SK-N-SH (cell line): Measurements from ENCODE around the gene TMEM244.

Source experiments
- CHD2 ChIP-seq: fragments of 150-350 bp; IDR thresholded peaks from 2 replicates; pipeline ENCODE4 v1.6.1; 2018; ENCODE audit warnings: low read length; ENCODE audit not compliant: partially characterized antibody
- CTCF ChIP-seq: fragments of 200-600 bp; sonication (generic); IDR thresholded peaks from 2 replicates; pipeline ENCODE4 v1.6.1; 2017; ENCODE audit warnings: antibody characterized with exemption, mild to moderate bottlenecking, moderate library complexity
- ELF1 ChIP-seq: IDR thresholded peaks from 2 replicates; pipeline ENCODE4 v1.4.0; 2012
- EP300 ChIP-seq, 2 experiments: IDR thresholded peaks; 2 replicates each; pipeline versions ENCODE4 v1.4.0 to v1.6.1; 2012; ENCODE audit warnings: borderline replicate concordance in 1 of 2, low read depth in 1 of 2, low read length in 1 of 2
- FOXM1 ChIP-seq: IDR thresholded peaks from 2 replicates; pipeline ENCODE4 v1.4.0; 2012; ENCODE audit warnings: low read depth, mild to moderate bottlenecking
- GABPA ChIP-seq: IDR thresholded peaks from 2 replicates; pipeline ENCODE4 v1.4.0; 2012; ENCODE audit warnings: low read depth, mild to moderate bottlenecking
- JUND ChIP-seq: IDR thresholded peaks from 2 replicates; pipeline ENCODE4 v1.4.0; 2012
- NFIC ChIP-seq: IDR thresholded peaks from 2 replicates; pipeline ENCODE4 v1.4.0; 2012; ENCODE audit warnings: borderline replicate concordance
- PBX3 ChIP-seq: IDR thresholded peaks from 2 replicates; pipeline ENCODE4; 2012
- RAD21 ChIP-seq: IDR thresholded peaks from 2 replicates; pipeline ENCODE4 v1.6.1; 2012; ENCODE audit warnings: mild to moderate bottlenecking, low read length
- REST ChIP-seq: IDR thresholded peaks from 2 replicates; pipeline ENCODE4 v1.6.1; 2012; ENCODE audit warnings: mild to moderate bottlenecking, low read depth, low read length, moderate library complexity
- RXRA ChIP-seq: IDR thresholded peaks from 2 replicates; pipeline ENCODE4 v1.4.0; 2012; ENCODE audit warnings: low read depth, mild to moderate bottlenecking, borderline replicate concordance
- USF2 ChIP-seq: fragments of 150-350 bp; IDR thresholded peaks from 2 replicates; pipeline ENCODE4 v1.6.1; 2017; ENCODE audit warnings: antibody characterized with exemption, low read length, low read depth, borderline replicate concordance

- TF ChIP-seq PBX3, result no peak
- TF ChIP-seq CTCF, result no peak
- TF ChIP-seq GABPA, result no peak
- no peak for TF ChIP-seq EP300 (IDR thresholded peaks at IDR 0.05; ENCODE audit: borderline replicate concordance in 1 of 2, low read depth in 1 of 2, low read length in 1 of 2)
- TF ChIP-seq FOXM1, result no peak
- TF ChIP-seq RAD21, result no peak
- no peak for TF ChIP-seq ELF1
- TF ChIP-seq CHD2, result no peak
- no peak for TF ChIP-seq JUND
- TF ChIP-seq REST, result no peak
- no peak for TF ChIP-seq USF2
- no peak for TF ChIP-seq RXRA
- TF ChIP-seq NFIC, result no peak
Observed at GRCh38 chr6:129785756-129786135, 75.4 kb downstream of the TMEM244 start.
